HG02973 (cell line): ENCODE data around the gene PBX4.

Source experiments
- ATAC-seq: cut with Tn5 transposase; IDR thresholded peaks from one replicate; pipeline ENCODE4 v1.9.1; 2021; ENCODE audit warnings: moderate library complexity; ENCODE audit not compliant: unreplicated experiment

The PBX4 gene

GRCh38 chr19:19541616-19542015 is 76.9 kb downstream of the PBX4 start:
- no peak for ATAC-seq

- ATAC-seq: no peak
Measured at GRCh38 chr19:19540715-19541515, 77.6 kb downstream of the PBX4 start.

GRCh38 chr19:19540064-19540714 is 78.3 kb downstream of the PBX4 start:
- ATAC-seq: no peak

GRCh38 chr19:19539698-19540063 is 78.8 kb downstream of the PBX4 start:
- ATAC-seq: no peak

GRCh38 chr19:19538785-19539166 is 79.7 kb downstream of the PBX4 start:
- no peak for ATAC-seq

GRCh38 chr19:19538061-19538784 is 80.3 kb downstream of the PBX4 start, which contains the start of gene CILP2:
TSS of gene CILP2 (plus strand) at chr19:19538265. CDS start at chr19:19538350, 85 bp downstream.
- no peak for ATAC-seq

GRCh38 chr19:19537075-19538048 is 81.1 kb downstream of the PBX4 start:
- no peak for ATAC-seq

GRCh38 chr19:19535311-19536191 is 82.9 kb downstream of the PBX4 start:
- no peak for ATAC-seq

GRCh38 chr19:19534556-19535265 is 83.8 kb downstream of the PBX4 start:
- ATAC-seq: no peak

- no peak for ATAC-seq
Measured at GRCh38 chr19:19533841-19534240, 84.6 kb downstream of the PBX4 start.

GRCh38 chr19:19532806-19533701 is 85.4 kb downstream of the PBX4 start:
- ATAC-seq: no peak

GRCh38 chr19:19531951-19532805 is 86.3 kb downstream of the PBX4 start:
- ATAC-seq: peak; percentile 53

- ATAC-seq: no peak
Measured at GRCh38 chr19:19530889-19531288, 87.6 kb downstream of the PBX4 start.

GRCh38 chr19:19530423-19530804 is 88.1 kb downstream of the PBX4 start:
- no peak for ATAC-seq

GRCh38 chr19:19529783-19530422 is 88.6 kb downstream of the PBX4 start:
- ATAC-seq: no peak

GRCh38 chr19:19528721-19529490 is 89.6 kb downstream of the PBX4 start, which contains the start of gene YJEFN3:
TSS of gene YJEFN3 (plus strand) at chr19:19528911. CDS start at chr19:19528933, 22 bp downstream.
- no peak for ATAC-seq
